NK-92 treated with Interleukin-12 subunit alpha and Interleukin-12 subunit beta, amount 100 ng/mL, for 24 hours (cell line): ENCODE data around the gene MOBP.
"Not testable (repeated sequence)": the region's sequence is repeated elsewhere in the genome, so short reads cannot be mapped to it uniquely, and the experiment has no call there.

Source experiments
- DNase-seq: peaks from one replicate; lab custom pipeline; 2025; lab: John Stamatoyannopoulos, UW

The MOBP gene

DNA sequence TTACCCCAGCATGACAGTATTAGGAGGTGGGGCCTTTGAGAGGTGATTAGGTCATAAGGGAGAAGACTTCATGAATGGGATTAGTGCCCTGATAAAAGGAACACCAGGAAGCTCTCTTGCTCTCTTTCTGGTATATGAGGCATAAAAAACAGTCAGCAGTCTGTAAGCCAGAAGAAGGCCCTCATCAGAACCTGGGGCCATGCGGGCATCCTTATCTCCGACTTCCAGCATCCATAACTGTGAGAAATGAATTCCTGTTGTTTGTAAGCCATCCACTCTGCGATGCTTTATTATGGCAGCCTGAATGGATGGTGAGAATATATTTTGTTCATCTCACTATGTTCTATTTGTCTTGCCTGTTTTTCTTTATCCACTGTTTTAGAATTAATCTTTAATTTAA lies 17.7 kb upstream of the MOBP start:
- DNase-seq: no peak

- no peak for DNase-seq
Observed at GRCh38 chr3:39453134-39453533, 14.3 kb upstream of the MOBP start.

DNA sequence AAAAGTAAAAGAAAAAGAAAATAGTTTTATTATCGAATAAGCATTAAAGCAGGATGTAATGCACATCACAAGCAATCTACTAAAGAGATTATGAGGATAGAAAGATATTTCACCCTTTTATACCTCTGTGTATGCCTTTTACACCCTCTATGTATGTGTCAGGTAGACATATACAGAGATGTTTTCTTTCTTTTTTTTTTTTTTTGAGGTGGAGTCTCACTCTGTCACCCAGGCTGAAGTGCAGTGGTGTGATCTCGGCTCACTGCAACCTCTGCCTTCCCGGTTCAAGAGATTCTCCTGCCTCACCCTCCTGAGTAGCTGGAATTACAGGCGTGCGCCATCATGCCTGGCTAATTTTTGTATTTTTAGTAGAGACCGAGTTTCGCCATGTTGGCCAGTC lies 13.6 kb upstream of the MOBP start:
- DNase-seq: not testable (repeated sequence)

GRCh38 chr3:39454591-39455217 lies 12.8 kb upstream of the MOBP start:
- no peak for DNase-seq

- DNase-seq: no peak
Observed at GRCh38 chr3:39456159-39456558, 11.3 kb upstream of the MOBP start.

DNA sequence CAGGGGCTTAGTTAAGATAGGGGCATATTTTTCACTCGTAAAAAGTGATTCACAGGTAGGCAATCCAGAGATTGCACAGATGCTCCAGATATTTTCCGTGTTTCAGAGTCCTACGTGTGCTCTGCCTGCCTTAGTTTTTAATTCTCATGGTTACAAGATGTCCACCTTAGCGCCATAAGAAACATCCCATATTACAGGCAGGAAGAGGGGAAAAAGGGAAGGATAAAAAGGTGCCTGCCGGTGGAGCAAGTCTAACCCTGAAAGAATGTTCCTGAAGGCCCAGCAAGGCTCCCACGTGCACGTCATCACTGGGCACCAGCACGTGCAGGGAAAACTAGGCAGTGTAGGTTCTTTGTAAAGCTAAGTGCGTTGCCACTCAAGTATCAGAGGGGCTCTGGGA lies 10.1 kb upstream of the MOBP start:
- no peak for DNase-seq

GRCh38 chr3:39458579-39458978 lies 8.9 kb upstream of the MOBP start:
- not testable (repeated sequence) for DNase-seq

- DNase-seq: no peak
Observed at GRCh38 chr3:39460677-39461076, 6.8 kb upstream of the MOBP start.

GRCh38 chr3:39463269-39463668 lies 4.2 kb upstream of the MOBP start:
- DNase-seq: no peak

GRCh38 chr3:39466988-39467387 lies 492 bp upstream of the MOBP start:
- DNase-seq: no peak

DNA sequence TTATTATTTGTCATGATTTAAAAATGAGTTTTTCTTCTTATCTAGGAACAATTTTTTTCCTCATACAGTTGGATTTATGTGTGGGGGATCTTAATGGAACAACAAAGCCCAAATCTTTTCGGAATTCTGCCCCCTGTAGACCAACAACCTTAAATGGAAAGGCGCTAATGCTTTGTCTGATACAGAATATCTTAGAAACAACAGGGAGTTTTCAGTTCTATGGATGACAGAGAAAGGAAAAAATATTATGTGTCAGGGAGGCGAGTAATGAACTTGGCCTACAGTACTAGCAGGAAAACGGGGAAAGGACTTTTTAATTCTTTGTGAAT lies 592 bp downstream of the MOBP start:
- no peak for DNase-seq

GRCh38 chr3:39469258-39469657 lies 1.8 kb downstream of the MOBP start:
- no peak for DNase-seq

DNA sequence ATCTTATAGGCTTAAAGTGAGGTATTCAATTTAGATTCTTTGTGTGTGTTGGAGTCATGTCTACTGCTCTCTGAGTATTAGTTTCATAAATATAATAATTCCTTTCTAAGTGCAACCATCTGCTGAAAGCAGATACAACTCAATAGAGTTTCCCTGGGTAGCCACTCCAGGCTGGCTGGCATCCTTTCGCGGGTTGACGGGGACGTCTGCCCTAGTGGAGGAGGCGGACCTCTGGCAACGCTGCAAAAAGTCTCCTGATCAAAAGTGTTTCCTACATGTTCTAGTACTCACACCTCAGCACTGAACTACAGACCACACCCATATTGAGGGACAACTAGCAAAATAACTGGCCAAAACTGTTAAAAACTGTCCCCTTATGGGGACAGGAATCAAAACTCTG lies 2.5 kb downstream of the MOBP start:
- no peak for DNase-seq

DNA sequence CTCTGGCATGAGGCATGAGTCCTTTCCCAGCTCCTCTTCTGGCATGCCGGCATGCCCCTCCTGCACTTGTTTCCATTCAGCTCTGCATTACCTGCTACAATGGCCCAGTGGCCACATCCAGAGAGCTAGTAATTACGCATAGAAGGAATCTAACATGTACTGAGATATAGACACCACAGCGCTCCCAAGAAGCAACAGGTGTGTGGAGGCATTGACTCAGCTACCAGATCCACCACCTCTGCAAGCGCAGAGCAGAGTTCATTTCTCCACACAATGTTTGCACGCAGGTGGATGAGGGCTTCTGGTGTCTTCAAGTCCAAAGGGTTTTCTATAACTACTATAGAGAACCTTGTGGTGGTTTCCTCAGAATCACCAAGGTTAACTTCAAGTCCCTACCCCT lies 4.2 kb downstream of the MOBP start:
- no peak for DNase-seq

DNA sequence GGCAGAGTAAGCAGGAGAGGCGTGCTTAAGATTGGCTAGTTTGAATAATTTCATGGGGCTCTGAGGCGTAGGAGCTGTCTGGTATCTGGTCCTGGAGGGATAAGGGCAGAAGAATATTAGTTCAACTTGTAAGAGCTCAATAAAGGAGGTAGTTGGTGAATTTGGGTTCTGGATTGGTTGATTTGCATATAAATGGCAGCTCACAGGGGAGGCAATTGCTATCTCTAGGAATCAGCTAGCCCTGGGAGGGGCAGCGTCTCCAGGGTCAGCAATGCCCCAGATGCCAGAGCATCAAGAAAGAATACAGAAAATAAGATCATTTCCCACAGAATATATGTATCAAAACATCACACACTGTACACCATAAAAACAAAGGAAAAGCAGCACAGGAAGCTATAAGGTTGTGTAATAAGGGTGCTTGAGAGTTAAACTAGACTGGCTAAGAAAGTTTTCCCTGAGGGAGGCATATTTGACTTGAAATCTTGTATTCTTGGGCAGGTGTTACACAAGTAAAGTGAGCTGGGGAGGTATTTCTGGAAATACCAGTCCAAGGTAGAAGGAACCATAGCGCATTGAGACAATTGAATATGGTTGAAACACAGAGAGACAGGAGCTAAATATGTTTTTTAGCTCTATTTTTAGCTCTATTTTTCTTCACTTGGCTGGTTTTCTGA lies 6.1 kb downstream of the MOBP start:
- no peak for DNase-seq

GRCh38 chr3:39474126-39474515 lies 6.6 kb downstream of the MOBP start:
- DNase-seq: no peak

GRCh38 chr3:39476783-39477182 lies 9.3 kb downstream of the MOBP start:
- no peak for DNase-seq

- DNase-seq: no peak
Observed at GRCh38 chr3:39478226-39478625, 10.7 kb downstream of the MOBP start.

DNA sequence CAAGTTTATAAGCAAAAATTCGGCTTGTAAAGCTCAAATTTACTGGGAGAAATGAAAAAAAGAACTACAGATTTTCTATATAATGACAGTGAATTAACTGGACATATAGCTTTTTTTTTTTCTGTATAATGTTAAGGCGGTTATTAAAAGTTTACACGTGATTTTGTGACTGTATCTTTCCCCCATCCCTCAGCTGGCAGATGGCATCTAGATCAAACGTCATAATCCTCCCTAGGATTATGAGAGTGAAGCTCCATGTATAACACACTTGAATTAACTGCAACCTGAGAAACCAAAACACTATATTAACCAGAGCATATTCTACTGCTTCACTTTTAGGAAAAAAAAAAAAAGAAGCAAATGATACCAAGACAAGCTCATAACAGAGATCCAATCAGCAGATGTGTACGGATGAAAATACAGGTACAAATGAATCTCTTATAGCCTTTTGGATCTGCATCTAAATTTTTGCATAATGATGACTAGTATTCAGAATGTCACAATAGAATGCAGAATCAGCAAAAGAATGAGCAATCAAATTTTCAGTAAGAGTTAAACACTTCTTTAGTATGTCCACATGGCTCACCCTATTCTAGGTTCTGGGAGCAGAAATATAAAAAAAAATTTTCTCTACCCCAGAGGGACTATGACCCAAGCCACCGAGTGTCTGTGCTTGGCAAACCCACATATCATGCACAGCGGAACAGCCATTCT lies 12.4 kb downstream of the MOBP start:
- DNase-seq: no peak

- DNase-seq: no peak
Observed at GRCh38 chr3:39485547-39485946, 18.1 kb downstream of the MOBP start.

- DNase-seq: no peak
Observed at GRCh38 chr3:39491014-39491413, 23.5 kb downstream of the MOBP start.

DNA sequence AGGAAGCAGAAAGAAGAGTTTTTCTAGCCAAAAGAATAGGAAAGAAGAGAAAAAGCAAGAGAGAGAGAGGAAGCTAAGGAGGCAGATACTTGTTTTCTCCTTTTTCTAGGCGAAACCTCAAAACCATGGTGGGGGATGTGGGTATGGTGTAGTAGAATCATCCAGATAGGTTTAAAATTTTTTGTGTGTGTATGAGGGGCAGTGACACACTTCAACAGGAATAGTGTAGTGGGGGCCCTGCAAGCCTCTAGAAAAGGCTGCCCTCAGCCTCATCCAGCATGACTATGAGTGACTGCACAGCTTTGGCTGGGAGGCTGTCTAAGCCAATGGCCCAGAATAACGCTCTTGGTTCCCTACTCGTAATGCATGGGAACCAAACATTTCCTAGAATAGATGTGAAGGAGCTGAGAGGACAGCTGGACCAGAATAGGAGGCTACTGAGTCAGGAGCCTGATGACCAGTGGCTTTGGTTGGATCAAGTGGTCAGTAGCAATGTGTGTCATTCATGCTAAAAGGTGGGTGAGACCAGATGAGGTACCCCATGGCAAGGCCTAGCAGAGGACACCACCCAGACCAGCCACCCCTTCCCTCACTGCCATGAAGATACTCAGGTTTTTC lies 24.4 kb downstream of the MOBP start:
- DNase-seq: no peak

DNA sequence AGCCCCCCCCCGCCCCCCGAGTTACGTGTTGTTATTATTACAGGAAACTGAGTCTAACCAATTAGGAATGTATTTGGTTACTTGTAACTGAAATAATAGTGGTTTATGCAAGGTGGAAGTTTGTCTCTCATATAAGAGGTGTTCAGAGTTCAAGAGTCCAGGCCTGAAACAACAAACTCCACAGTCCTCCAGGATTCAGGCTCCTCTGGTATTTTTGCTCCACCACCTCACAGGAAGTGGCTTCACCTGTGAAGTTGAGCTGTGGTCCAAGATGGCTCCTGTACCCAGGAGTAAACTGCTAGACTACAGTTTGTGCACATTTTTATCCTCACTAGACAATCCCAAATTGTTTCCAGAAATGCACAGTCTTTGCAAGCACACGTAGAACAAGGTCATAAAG lies 27.3 kb downstream of the MOBP start:
- DNase-seq: no peak
